Stomach smooth muscle (tissue), 2 donors: ENCODE data around the gene MAGEA9B.
"Not testable (repeated sequence)": the region's sequence is repeated elsewhere in the genome, so short reads cannot be mapped to it uniquely, and the experiment has no call there.

Experiments
- H3K27ac ChIP-seq: one replicate; pipeline ENCODE4 v1.7.0; 2013; ENCODE audit warnings: mild to moderate bottlenecking, low read length, inconsistent platforms
- H3K27me3 ChIP-seq, 2 donors: one replicate each; pipeline ENCODE4 v1.7.0; 2013; ENCODE audit warnings: low read length in 2 of 2; ENCODE audit not compliant: insufficient read depth in 2 of 2, control insufficient read depth in 1 of 2
- H3K36me3 ChIP-seq, 2 donors: one replicate each; pipeline ENCODE4 v1.7.0; 2013; ENCODE audit warnings: low read length in 2 of 2; ENCODE audit not compliant: control insufficient read depth in 2 of 2, insufficient read depth in 2 of 2
- H3K4me1 ChIP-seq: one replicate; pipeline ENCODE4 v1.7.0; 2013; ENCODE audit warnings: low read length; ENCODE audit not compliant: control insufficient read depth, insufficient read depth
- H3K4me3 ChIP-seq, 2 donors: one replicate each; pipeline ENCODE4 v1.7.0; 2013; ENCODE audit warnings: low read length in 2 of 2
- H3K9ac ChIP-seq, 2 donors: one replicate each; pipeline ENCODE4 v1.7.0; 2013; ENCODE audit warnings: low read length in 2 of 2, mild to moderate bottlenecking in 1 of 2
- H3K9me3 ChIP-seq, 2 donors: one replicate each; pipeline ENCODE4 v1.7.0; 2013; ENCODE audit warnings: low read length in 2 of 2; ENCODE audit not compliant: control insufficient read depth in 2 of 2
- donor health status: healthy.
- donor health status: Pancreatic carcinoma.

The MAGEA9B gene

GRCh38 chrX:149547782-149548181, 39.5 kb downstream of the MAGEA9B start:
- not testable (repeated sequence) for H3K27me3 ChIP-seq, H3K27ac ChIP-seq

DNA sequence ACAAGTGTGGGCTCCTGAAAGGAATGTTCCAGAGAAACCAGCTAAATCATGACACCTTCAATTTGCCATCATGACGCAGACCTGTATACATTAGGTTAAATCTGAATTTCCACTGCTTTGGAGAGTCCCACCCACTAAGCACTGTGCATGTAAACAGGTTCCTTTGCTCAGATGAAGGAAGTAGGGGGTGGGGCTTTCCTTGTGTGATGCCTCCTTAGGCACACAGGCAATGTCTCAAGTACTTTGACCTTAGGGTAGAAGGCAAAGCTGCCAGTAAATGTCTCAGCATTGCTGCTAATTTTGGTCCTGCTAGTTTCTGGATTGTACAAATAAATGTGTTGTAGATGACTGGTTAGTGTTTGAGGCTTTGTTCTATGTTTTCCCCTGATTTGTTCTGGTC, 40.3 kb downstream of the MAGEA9B start:
- H3K27ac ChIP-seq, H3K9me3 ChIP-seq, H3K27me3 ChIP-seq, H3K4me1 ChIP-seq, H3K36me3 ChIP-seq, H3K4me3 ChIP-seq, H3K9ac ChIP-seq: not testable (repeated sequence)

More at GRCh38 chrX:149547782-149548181, 39.5 kb downstream of the MAGEA9B start:
- H3K4me1 ChIP-seq, H3K36me3 ChIP-seq, H3K9ac ChIP-seq, H3K4me3 ChIP-seq, H3K9me3 ChIP-seq: not testable (repeated sequence)

- not testable (repeated sequence) for H3K4me1 ChIP-seq, H3K9me3 ChIP-seq, H3K27ac ChIP-seq, H3K4me3 ChIP-seq, H3K9ac ChIP-seq, H3K36me3 ChIP-seq, H3K27me3 ChIP-seq
These were observed 41.4 kb downstream of the MAGEA9B start for GRCh38 chrX:149545545-149546543.

DNA sequence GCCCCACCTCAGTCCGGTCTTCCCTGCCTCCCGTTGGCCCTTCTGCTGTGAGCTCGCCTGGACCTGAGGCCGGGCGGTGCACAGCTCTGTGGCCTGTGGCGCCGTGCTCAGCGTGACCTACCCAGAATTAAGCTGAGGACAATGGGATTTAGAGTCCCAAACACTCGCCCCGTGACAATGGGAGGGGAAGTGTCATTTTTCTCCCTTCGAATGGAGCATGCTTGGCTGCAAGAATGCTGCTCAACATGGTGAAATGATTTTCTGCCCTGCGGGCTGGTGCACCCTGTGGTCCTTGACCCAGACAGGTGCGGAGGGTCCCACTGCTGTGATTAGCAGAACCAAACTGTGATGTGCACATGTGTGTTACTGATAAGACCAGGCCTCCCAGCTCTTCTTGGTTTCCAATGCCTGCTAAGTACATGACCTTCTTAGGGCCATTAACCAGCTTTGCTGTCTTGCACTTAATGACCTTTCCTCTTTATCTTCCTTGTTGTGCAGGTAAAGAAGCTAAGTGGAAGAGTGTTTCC, 45.7 kb downstream of the MAGEA9B start:
- H3K9ac ChIP-seq = peak overlapping the region; percentile 88 to 89
- no peaks in the 10 kb centered on the region for H3K36me3 ChIP-seq
- H3K27me3 ChIP-seq = no peaks in the 10 kb centered on the region
- H3K4me3 ChIP-seq = peak overlapping the region; percentile 77 to 81
- H3K4me1 ChIP-seq = peaks cover 9% of the 10 kb centered on the region
- H3K9me3 ChIP-seq = no peaks in the 10 kb centered on the region
- peak overlapping the region; percentile 91 for H3K27ac ChIP-seq

DNA sequence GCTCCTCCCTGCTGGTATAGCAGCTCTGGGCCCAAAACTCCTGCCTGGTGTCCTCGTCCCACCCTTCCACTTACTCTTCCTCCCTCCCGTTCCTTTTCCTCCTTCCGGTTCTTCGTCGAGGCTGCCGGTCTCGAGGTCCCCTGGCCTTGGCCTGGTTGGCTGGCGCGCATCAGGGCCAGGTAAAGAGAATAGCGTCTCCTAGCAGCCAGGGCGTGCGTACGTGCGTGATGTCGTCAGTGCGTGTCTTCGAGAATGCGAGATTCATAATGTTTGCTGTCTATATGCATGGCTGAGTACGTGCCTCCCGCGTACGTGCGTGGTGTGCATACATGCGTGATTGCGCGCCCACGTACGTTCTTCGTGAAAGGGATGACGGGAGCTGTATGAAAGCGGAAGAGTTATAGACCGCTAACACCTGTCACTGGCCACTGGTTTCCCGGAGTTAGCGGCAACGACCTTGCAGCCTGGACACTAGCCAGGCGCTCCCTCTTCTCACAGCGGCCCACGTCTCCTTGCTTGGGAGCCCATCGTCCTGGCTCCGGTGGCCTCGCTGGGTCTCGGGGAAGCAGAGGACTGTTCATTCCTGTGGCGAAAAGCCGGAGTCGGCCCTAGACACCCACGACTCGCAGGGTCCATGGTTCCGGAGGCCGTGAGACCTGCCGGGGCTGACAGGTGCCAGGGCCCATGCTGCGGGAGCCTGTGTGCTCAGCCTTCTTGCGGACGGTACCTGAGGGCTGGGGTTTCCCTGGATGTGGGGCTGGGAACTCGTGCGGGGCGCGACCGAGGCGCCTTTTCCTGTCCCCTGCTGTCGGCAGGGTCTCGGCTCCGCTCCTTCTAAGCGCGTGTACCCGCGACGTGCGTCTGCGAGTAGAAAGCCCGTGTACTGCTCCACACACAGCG, 46.4 kb downstream of the MAGEA9B start, which contains the start of gene EOLA1:
Gene EOLA1, plus strand, starts transcription at position 392 of the 900 bp plus-strand sequence. CDS start 4,619 bp downstream, outside the sequence.
- Histone ChIP-seq H3K27ac (peak within 1 kb of the TSS; percentile 91), H3K36me3 (peaks cover under 1 to 2% of the 10 kb centered on the region in 2 donors), H3K4me1 (peaks cover 9% of the 10 kb centered on the region), H3K9me3 (no peaks in the 10 kb centered on the region), H3K4me3 (peak within 1 kb of the TSS; percentile 77 to 81), H3K9ac (peak within 1 kb of the TSS; percentile 88 to 89), H3K27me3 (no peaks in the 10 kb centered on the region)

GRCh38 chrX:149540131-149540620, 47.1 kb downstream of the MAGEA9B start:
- Histone ChIP-seq H3K4me3 (peak overlapping the region; percentile 77 to 81), H3K27ac (peak overlapping the region; percentile 91), H3K9me3 (no peaks in the 10 kb centered on the region), H3K9ac (peak overlapping the region in 1 of 2 donors; percentile 88), H3K27me3 (no peaks in the 10 kb centered on the region), H3K36me3 (peaks cover 2 to 3% of the 10 kb centered on the region in 2 donors), H3K4me1 (peaks cover 9% of the 10 kb centered on the region)

- H3K4me1 ChIP-seq = peaks cover 9% of the 10 kb centered on the region
- peaks cover 2 to 3% of the 10 kb centered on the region in 2 donors for H3K36me3 ChIP-seq
- H3K9ac ChIP-seq = no peak overlapping the region
- H3K27ac ChIP-seq = peak overlapping the region; percentile 46
- no peaks in the 10 kb centered on the region for H3K27me3 ChIP-seq
- no peaks in the 10 kb centered on the region for H3K9me3 ChIP-seq
- H3K4me3 ChIP-seq = peak overlapping the region; percentile 35 to 64
These were observed 47.8 kb downstream of the MAGEA9B start for GRCh38 chrX:149539283-149540130.

GRCh38 chrX:149537474-149537873, 49.8 kb downstream of the MAGEA9B start:
- H3K9ac ChIP-seq, H3K4me3 ChIP-seq, H3K27me3 ChIP-seq, H3K4me1 ChIP-seq, H3K36me3 ChIP-seq, H3K9me3 ChIP-seq, H3K27ac ChIP-seq: not testable (repeated sequence)

- H3K27ac ChIP-seq, H3K9me3 ChIP-seq, H3K27me3 ChIP-seq, H3K4me3 ChIP-seq, H3K36me3 ChIP-seq, H3K9ac ChIP-seq, H3K4me1 ChIP-seq: not testable (repeated sequence)
These were observed 52.2 kb downstream of the MAGEA9B start for GRCh38 chrX:149534926-149535602.
